HG03097 (cell line): Measurements from ENCODE around the gene ADNP2.
"Not testable (repeated sequence)": the region's sequence is repeated elsewhere in the genome, so short reads cannot be mapped to it uniquely, and the experiment has no call there.

ENCODE experiments used
- ATAC-seq: cut with Tn5 transposase; IDR thresholded peaks from one replicate; pipeline ENCODE4 v1.9.1; 2021; ENCODE audit not compliant: unreplicated experiment, low FRiP score

ADNP2 gene

GRCh38 chr18:80145196-80145804, 36.2 kb downstream of the ADNP2 start:
- ATAC-seq, result no peak

DNA sequence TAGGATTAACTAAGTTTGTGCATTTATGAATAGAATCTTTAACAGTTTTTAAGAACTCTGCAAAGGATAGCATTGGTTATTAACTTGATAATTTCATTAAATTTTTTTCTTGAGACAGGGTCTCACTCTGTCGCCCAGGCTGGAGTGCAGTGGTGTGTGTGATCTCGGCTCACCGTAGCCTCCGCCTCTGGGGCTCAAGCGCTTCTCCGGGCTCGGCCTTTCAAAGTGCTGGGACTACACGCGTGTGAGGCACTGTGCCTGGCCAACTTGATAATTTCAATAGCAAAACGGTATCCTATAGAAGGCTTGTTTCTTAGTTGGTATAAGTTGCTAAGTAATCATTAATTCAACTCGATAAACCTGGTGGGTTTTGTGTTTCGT, 38.0 kb downstream of the ADNP2 start:
- peak; percentile 29 for ATAC-seq

DNA sequence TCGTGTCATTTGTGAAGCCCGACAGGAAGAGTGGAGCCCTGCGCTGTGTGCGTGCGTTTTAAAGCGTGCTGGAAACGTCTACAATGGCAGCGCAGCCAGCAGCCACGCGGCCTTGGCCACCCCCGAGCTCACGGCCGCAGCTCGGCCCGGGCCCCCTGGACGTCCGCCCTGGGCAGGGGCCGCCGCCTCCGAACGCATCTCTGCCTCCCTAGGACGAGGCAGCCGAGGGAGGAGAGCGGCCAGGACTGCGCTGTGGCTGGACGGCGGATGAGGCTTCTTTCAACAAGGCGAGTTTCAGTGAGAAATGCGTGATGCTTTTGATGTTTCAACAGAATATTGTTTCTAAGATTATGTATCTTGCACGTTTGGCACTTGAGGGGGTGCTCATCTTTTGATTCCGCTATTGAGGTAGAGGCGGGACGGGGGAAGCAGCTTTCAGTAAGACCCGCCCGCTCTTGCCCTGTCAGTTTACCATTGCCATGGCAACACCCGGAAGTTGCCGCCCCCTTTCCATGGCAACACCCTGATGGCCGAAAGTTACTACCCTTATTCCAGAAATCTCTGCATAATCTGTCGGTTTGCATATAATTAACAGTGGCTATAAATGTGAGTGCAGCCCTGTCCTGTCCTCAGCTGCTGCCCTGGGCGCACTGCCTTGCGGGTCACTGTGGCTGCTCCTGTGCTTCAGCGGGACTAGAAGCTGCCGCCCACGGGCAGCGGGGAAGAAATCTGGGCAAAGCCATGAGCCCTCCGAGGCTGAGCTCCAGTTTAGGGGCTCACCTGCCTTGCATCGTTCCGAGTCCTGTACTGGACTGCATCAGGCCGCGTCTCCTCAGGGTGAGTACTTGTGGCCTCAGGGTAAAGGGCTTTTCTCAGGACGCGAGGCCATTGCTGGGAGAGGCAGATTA, 38.6 kb downstream of the ADNP2 start:
- ATAC-seq, result peak; percentile 70

GRCh38 chr18:80148326-80149199, 39.5 kb downstream of the ADNP2 start:
- ATAC-seq, result no peak

DNA sequence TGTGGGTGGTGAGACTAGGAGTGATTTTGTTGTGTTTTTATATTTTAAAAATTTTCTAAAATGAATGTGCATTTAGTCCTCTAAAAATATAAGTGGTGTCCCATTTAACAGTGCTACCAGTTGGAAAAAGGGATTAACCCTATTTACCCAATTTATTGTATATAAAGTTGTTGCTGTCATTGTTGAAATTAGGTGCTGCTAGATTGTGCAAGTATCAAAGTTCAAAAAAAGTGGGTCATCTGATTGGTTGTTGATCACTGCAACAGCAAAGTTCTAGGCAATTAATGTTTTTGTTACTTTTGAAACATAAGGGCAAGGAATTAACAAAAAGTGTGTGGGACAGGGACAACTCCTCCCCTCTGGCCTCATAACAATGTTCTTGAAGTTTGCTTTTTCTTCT, 40.6 kb downstream of the ADNP2 start:
- no peak for ATAC-seq

DNA sequence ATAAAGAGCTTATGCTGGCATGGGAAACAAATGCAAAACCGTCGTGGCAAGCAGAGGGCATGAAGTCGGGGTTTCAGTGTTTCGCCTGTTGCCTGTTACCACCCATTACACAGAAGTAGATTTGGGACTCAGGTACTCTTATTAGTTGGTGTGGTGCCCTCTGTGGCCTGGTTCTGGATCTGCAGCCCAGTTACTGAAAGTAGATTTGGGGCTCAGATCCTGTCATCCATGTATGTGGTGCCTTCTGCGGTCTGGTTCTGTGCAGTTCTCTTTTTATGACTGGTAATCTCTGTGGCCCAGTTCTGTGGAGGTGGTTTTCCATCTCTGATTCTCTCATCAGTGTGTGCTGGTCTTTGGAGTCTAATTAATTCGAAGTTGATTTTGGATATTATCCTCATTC, 45.2 kb downstream of the ADNP2 start:
- no peak for ATAC-seq

GRCh38 chr18:80157708-80158343, 48.8 kb downstream of the ADNP2 start:
- peak; percentile 45 for ATAC-seq

DNA sequence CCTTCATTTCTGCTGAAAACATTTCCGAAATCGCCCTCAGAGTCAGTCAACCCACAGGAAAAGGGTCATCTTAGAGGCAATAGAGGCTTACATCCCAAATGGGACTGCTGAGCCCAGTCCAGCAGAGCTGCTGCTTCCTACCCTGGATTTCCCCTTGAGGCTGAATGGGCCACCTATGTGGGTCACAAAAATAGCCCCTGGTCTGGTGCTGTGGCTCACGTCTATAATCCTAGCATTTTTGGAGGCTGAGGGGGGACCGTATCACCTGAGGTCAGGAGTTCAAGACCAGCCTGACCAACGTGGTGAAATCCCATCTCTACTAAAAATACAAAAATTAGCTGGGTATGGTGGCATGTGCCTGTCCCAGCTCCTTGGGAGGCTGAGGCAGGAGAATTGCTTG, 49.3 kb downstream of the ADNP2 start:
- ATAC-seq, result no peak

- ATAC-seq, result no peak
Measured at GRCh38 chr18:80159713-80160636, 50.9 kb downstream of the ADNP2 start.

DNA sequence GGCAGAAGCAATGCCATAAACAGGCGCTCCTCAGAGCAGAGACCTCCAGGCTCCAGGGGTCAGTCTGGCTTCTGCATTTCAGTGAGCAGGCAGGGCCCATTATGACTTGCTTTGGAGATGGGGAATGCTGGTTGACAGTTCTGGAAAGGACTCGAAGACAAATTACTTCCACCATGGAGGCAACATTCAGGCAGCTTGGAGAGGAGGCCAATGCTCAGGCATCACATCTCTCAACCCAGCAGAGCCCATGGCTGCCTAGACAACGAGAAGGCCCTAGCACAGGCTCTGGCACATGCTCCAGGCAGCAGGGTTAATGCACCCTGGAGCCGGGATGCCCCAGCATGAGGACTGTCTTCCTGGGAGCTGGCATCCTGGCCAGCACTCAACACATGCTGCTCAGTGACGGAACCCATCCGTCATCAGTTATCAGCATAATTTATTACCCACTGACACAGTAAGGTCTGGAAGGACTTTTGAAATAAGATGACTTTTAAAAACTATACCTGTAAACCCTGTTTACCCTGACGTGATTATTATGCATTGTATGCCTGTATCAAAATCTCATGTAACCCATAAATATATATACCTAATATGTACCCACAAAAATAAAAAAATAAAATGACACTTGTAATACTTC, 52.8 kb downstream of the ADNP2 start:
- ATAC-seq, result no peak

DNA sequence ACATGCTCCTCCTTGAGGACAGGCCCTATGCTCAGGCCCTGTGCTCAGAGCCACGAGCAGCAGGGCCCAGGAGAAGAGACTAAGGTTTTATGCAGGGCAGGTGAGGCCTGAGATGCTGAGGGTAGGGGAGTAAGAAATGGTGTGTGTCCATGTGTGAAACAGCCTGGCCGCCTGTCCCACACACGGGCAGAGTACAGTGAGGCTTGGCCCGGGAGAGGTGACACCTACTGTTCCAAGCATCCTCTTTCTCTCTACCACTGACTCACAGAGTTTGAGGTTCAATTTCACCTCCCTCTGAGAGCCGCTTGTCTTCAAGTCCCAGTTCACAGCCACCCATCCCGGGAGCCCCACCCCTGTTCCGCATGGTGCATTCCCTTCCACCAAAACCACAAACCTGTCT, 54.1 kb downstream of the ADNP2 start:
- ATAC-seq, result no peak

GRCh38 chr18:80164727-80165355, 55.8 kb downstream of the ADNP2 start:
- not testable (repeated sequence) for ATAC-seq

GRCh38 chr18:80166240-80166639, 57.2 kb downstream of the ADNP2 start:
- ATAC-seq, result no peak

- ATAC-seq, result no peak
Measured at GRCh38 chr18:80166725-80167124, 57.7 kb downstream of the ADNP2 start.

GRCh38 chr18:80167331-80167730, 58.3 kb downstream of the ADNP2 start:
- no peak for ATAC-seq

DNA sequence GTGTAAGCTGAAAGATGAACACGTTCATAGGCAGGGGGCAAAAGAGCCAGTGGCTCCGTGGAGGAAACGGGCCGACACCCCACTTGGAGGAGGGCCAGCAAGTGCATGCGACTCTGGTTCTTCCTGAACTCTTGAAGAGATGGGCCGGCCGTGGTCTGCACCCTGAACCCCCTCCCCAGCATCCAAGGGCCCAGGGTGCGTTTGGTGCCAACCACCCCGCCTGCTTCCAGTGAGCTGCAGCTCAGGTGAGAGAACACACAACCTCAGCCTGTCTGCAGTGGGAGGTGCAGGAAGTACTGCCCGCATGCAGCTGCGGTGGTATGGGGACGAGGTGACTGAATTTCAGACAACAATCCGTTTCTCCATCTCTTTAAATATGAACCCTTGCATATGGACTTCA, 58.9 kb downstream of the ADNP2 start:
- no peak for ATAC-seq

GRCh38 chr18:80168346-80168745, 59.3 kb downstream of the ADNP2 start:
- ATAC-seq, result no peak

GRCh38 chr18:80168982-80169381, 59.9 kb downstream of the ADNP2 start:
- no peak for ATAC-seq

- ATAC-seq, result no peak
Measured at GRCh38 chr18:80169607-80170006, 60.5 kb downstream of the ADNP2 start.
